Hepatocyte (in vitro differentiated cells): ENCODE measurements around the gene HEY2. TPM values are rescaled to one million over a fixed set of nuclear protein-coding genes. Genes with fewer than 3 reads are reported as not detected.

Experiments used
- DNase-seq: peaks from one replicate; pipeline ENCODE4 v3.0.0-alpha.2; 2016; ENCODE audit warnings: low spot score
- H2AFZ ChIP-seq: fragments of 200-600 bp; sonication (generic); 2 replicates; pipeline ENCODE4 v1.6.0; 2016; ENCODE audit warnings: antibody characterized with exemption, mild to moderate bottlenecking
- H3K27ac ChIP-seq: fragments of 200-600 bp; sonication (generic); 2 replicates; pipeline ENCODE4 v1.5.1; 2016; ENCODE audit warnings: mild to moderate bottlenecking
- H3K27me3 ChIP-seq: fragments of 200-600 bp; sonication (generic); 2 replicates; pipeline ENCODE4 v1.6.1; 2016
- H3K36me3 ChIP-seq: fragments of 200-600 bp; sonication (generic); replicated peaks from 2 replicates; pipeline ENCODE4 v1.5.1; 2016; ENCODE audit warnings: low read depth; ENCODE audit not compliant: insufficient read depth
- H3K4me1 ChIP-seq: fragments of 200-600 bp; sonication (generic); 2 replicates; pipeline ENCODE4 v1.5.1; 2016; ENCODE audit warnings: mild to moderate bottlenecking, moderate library complexity; ENCODE audit not compliant: insufficient read depth
- H3K4me2 ChIP-seq: fragments of 200-600 bp; sonication (generic); 2 replicates; pipeline ENCODE4 v1.6.0; 2016
- H3K4me3 ChIP-seq: fragments of 200-600 bp; sonication (generic); 2 replicates; pipeline ENCODE4 v1.5.1; 2016; ENCODE audit warnings: mild to moderate bottlenecking
- H3K79me2 ChIP-seq: fragments of 200-600 bp; sonication (generic); 2 replicates; pipeline ENCODE4 v1.6.0; 2017; ENCODE audit warnings: mild to moderate bottlenecking
- H3K9me2 ChIP-seq: fragments of 200-600 bp; sonication (generic); replicated peaks from 2 replicates; pipeline ENCODE4 v1.6.0; 2017; ENCODE audit warnings: mild to moderate bottlenecking; ENCODE audit not compliant: insufficient read depth
- H3K9me3 ChIP-seq: fragments of 200-600 bp; sonication (generic); 2 replicates; pipeline ENCODE4 v1.5.1; 2016; ENCODE audit warnings: low read depth, mild to moderate bottlenecking
- H4K20me1 ChIP-seq: fragments of 200-600 bp; sonication (generic); 2 replicates; pipeline ENCODE4 v1.6.0; 2016; ENCODE audit warnings: mild to moderate bottlenecking; ENCODE audit not compliant: insufficient read depth, poor library complexity, severe bottlenecking
- CTCF ChIP-seq: fragments of 200-600 bp; sonication (generic); IDR thresholded peaks from 2 replicates; pipeline ENCODE4 v1.5.1; 2016; ENCODE audit warnings: antibody characterized with exemption, mild to moderate bottlenecking; ENCODE audit not compliant: poor library complexity
- EZH2 ChIP-seq: fragments of 200-600 bp; sonication (generic); IDR thresholded peaks from 2 replicates; pipeline ENCODE4 v1.6.1; 2016; ENCODE audit warnings: antibody characterized with exemption, mild to moderate bottlenecking, borderline replicate concordance
- EZH2phosphoT487 ChIP-seq: fragments of 200-600 bp; sonication (generic); IDR thresholded peaks from one replicate; pipeline ENCODE4 v1.6.1; 2018; ENCODE audit warnings: antibody characterized with exemption, mild to moderate bottlenecking, low read depth, moderate library complexity; ENCODE audit not compliant: unreplicated experiment, severe bottlenecking
- WGBS: methylation state at CpG from one replicate; pipeline ENCODE4 v1.1.6; 2016; ENCODE audit warnings: low lambda C conversion rate; ENCODE audit errors: missing lambda C conversion rate; 5-methylcytosine and 5-hydroxymethylcytosine counted together
- polyA plus RNA-seq: library from polyadenylated mRNA; unstranded; fragments of >200 nt; fragmentation: Nextera tagmentation; extraction: Ambion mirVana; gene quantifications from 2 replicates; pipeline ENCODE4 v1.2.1, GENCODE V29; 2016
- total RNA-seq: library from RNA; depleted of rRNA; stranded (reverse); fragments of >200 nt; gene quantifications from 2 replicates; pipeline ENCODE4 v1.2.3, GENCODE V29; 2014

The HEY2 gene
- total and polyA plus RNA-seq, 2 experiments from 2014 or later, result 0.27 to 0.47 TPM

GRCh38 chr6:125807293-125807692 lies 57.9 kb downstream of the HEY2 start:
- TF ChIP-seq CTCF (no peak), EZH2phosphoT487 (no peak), EZH2 (no peak)
- no peaks in the 10 kb centered on the region for H3K27me3 ChIP-seq
- H3K79me2 ChIP-seq, result peaks cover 42% of the 10 kb centered on the region
- no peak overlapping the region for H3K4me3 ChIP-seq
- no peaks in the 10 kb centered on the region for H3K4me1 ChIP-seq
- WGBS, result 70% methylated on average over 4 of the region's 4 CpGs
- no peaks in the 10 kb centered on the region for H3K9me3 ChIP-seq
- H3K27ac ChIP-seq, result no peak overlapping the region
- no peaks in the 10 kb centered on the region for H4K20me1 ChIP-seq
- H3K9me2 ChIP-seq, result no peaks in the 10 kb centered on the region
- DNase-seq, result no peak
- H3K36me3 ChIP-seq, result no peaks in the 10 kb centered on the region
- no peak overlapping the region for H2AFZ ChIP-seq
- no peak overlapping the region for H3K4me2 ChIP-seq

- no peaks in the 10 kb centered on the region for H3K36me3 ChIP-seq
- no peaks in the 10 kb centered on the region for H4K20me1 ChIP-seq
- DNase-seq, result no peak
- H3K27me3 ChIP-seq, result no peaks in the 10 kb centered on the region
- no peak overlapping the region for H2AFZ ChIP-seq
- no peaks in the 10 kb centered on the region for H3K4me1 ChIP-seq
- no peaks in the 10 kb centered on the region for H3K9me2 ChIP-seq
- TF ChIP-seq EZH2, result no peak
- TF ChIP-seq EZH2phosphoT487, result no peak
- no peak for TF ChIP-seq CTCF
- WGBS, result 76% methylated on average over 4 of the region's 4 CpGs
- H3K27ac ChIP-seq, result no peak overlapping the region
- H3K4me2 ChIP-seq, result no peak overlapping the region
- H3K9me3 ChIP-seq, result no peaks in the 10 kb centered on the region
- H3K79me2 ChIP-seq, result peaks cover 45% of the 10 kb centered on the region
- no peak overlapping the region for H3K4me3 ChIP-seq
Measured at GRCh38 chr6:125808060-125808459, 58.6 kb downstream of the HEY2 start.

- Histone ChIP-seq H3K36me3 (no peaks in the 10 kb centered on the region), H4K20me1 (no peaks in the 10 kb centered on the region), H3K27ac (no peak overlapping the region), H3K4me3 (no peak overlapping the region), H2AFZ (no peak overlapping the region), H3K9me2 (no peaks in the 10 kb centered on the region), H3K27me3 (no peaks in the 10 kb centered on the region), H3K79me2 (peaks cover 48% of the 10 kb centered on the region), H3K9me3 (no peaks in the 10 kb centered on the region), H3K4me1 (no peaks in the 10 kb centered on the region), H3K4me2 (no peak overlapping the region)
- DNase-seq, result no peak
- TF ChIP-seq EZH2, result no peak
- no peak for TF ChIP-seq CTCF
- TF ChIP-seq EZH2phosphoT487, result no peak
Measured at GRCh38 chr6:125808591-125808990, 59.2 kb downstream of the HEY2 start.
